GM12864 (cell line): ENCODE results near the gene CYTH1.

Experiments used
- DNase-seq: peaks from one replicate; pipeline ENCODE4 v3.0.0-alpha.2; 2011; ENCODE audit warnings: low read depth
- H3K4me3 ChIP-seq: 2 replicates; pipeline ENCODE4 v1.5.1; 2011; ENCODE audit warnings: mild to moderate bottlenecking, low read depth, low read length, control low read depth
- TF ChIP-seq, protein P1 (sequence below): IDR thresholded peaks from 2 replicates; pipeline ENCODE4 v1.5.1; 2011; ENCODE audit warnings: low read depth, mild to moderate bottlenecking, moderate library complexity, low read length, control low read depth, inconsistent platforms; ENCODE audit errors: missing control alignments

CYTH1 gene

DNA sequence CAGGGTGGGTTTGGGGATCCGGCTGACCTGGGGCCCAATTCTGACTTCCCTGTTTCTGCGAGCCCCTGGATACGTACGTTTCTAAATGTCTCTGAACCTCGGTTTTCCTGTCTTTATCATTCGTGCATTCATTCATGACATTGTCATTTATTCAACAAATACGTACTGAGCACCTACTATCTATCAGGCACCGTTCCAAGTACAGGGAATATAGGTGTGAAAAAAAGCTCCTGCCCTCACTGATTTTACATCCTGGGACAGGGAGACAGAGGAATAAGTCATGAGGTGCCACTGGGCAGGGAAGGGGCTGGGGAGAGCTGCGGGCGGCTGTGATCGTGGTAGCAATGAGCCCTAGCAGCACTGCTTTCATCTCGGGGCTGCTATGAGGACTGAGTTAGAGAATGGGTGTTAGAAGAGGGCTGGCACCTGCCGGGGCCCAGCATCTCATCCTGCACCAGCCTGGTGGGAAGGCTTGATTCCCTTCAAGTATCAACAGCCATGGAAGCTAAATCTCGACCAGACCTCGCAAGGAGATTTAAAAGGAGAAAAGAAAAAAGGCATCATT is 116.6 kb downstream of the CYTH1 start:
- no peak for DNase-seq
- H3K4me3 ChIP-seq = no peak overlapping the region
- TF ChIP-seq, protein P1, sequence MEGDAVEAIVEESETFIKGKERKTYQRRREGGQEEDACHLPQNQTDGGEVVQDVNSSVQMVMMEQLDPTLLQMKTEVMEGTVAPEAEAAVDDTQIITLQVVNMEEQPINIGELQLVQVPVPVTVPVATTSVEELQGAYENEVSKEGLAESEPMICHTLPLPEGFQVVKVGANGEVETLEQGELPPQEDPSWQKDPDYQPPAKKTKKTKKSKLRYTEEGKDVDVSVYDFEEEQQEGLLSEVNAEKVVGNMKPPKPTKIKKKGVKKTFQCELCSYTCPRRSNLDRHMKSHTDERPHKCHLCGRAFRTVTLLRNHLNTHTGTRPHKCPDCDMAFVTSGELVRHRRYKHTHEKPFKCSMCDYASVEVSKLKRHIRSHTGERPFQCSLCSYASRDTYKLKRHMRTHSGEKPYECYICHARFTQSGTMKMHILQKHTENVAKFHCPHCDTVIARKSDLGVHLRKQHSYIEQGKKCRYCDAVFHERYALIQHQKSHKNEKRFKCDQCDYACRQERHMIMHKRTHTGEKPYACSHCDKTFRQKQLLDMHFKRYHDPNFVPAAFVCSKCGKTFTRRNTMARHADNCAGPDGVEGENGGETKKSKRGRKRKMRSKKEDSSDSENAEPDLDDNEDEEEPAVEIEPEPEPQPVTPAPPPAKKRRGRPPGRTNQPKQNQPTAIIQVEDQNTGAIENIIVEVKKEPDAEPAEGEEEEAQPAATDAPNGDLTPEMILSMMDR = no peak

DNA sequence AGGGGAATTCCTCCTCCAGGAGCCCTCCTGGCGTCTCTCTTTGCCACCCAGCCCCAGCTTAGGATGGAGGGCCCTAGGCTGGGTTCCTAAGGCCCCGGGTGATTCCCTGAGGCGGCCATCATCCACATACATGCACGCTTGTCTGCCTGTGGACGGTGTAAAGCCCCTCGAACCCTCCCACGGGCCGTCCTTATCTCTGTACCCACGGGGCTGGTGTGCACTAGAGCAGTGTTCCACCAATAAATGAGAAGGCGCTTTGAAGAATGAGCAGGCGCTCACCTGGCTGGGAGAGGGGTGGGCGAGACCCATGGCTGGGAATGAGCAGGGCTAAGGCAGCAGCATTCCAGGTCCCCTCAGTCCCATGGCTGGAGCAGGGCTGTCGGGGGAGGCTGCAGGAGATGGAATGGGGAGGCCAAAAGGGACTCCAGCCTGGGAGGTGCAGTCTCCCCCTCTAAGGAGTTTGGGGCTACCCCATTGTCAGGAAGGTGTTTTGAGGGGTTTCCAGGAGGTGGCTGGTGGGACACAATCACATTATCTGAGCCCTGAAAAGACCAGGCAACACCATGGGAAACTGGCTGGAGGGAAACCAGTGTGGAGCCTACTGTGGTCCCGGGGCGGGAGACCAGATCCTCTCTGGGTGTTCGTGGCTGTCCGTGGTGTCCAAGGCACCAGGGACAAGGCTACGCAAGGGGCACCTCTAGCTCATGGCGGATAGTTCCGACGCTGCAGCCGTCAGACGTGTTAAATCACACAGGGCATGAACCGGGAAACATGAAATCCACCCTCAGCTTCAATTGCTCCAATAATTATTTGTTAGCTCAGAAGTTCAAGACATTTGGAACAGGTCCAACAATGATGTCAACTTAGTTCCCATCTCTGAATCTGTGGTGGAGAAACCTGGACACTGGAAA is 117.3 kb downstream of the CYTH1 start:
- TF ChIP-seq, protein P1 = no peak
- H3K4me3 ChIP-seq = no peak overlapping the region
- DNase-seq = no peak

DNA sequence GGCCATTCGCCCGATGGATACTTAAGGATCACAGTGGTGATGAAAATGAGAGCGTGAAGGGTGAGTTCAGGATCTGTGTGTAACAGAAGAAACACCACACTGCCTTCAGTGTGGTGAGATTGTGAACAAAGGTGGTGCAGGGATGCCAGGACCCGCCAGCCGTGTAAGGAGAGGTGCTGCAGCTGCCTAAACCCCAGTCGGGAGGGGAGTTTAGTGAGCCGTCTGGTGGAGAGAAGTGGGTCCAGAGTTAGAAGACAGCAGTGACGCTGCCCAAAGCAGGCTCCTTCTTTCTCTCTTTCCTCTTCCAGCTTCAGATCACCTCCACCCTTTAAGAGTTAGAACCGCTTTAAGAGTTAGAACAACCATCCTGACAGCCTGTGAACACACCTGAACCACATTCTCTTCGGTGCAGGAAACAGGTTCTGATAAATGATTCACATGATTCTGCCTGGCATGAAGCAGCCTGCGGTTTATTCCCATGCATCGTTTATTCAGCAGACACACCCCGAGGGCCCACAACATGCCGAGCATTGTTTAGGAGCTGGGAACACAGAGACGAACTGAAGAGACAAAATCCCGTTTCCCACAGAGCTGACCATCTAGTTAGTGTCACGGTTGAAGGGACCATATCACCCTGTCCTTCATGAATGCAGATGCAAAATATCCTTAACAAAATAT is 120.8 kb downstream of the CYTH1 start:
- H3K4me3 ChIP-seq = no peak overlapping the region
- DNase-seq = no peak
- TF ChIP-seq, protein P1 = no peak

DNA sequence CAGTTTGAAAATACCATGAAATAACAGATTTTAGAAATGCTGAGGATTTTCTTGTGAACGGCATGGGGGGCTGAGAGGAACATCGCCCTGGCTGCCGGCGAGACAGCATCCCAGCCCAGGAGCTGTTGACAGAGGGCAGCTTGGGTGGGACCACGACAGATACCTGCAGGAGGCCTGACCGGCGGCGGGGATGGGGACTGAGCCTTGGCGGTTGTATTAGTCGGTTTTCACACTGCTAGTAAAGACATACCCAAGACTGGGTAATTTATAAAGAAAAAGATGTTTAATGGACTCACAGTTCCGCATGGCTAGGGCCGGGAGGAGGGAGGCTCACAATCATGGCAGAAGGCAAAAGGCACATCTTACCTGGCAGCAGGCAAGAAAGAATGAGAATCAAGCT is 122.5 kb downstream of the CYTH1 start:
- no peak overlapping the region for H3K4me3 ChIP-seq
- no peak for DNase-seq
- TF ChIP-seq, protein P1 = no peak

DNA sequence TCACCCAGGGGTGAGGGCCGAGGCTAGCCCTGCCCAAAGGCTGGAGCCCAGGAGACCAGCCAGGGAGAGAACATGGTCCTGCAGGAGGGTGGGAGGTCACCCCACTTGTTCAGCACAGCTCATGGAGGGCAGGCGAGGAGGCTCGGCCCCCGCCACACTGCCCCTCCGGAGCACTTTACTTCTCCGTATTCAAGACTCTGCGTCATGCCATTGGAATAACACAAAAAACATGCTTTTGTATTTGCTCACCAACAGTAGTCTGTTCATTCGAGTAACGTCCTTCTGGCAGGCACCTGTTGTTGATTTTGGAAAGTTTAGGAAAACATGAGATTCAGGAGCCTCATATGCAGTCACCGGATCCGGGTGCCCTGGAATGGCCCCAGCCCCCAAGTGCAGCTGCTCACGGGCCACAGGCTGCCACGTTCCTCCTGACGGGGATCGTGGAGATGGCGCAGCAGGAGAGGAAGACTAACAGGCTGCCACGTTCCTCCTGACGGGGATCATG is 123.7 kb downstream of the CYTH1 start:
- TF ChIP-seq, protein P1 = no peak
- DNase-seq = no peak
- no peak overlapping the region for H3K4me3 ChIP-seq

GRCh38 chr17:78655251-78655940 is 126.7 kb downstream of the CYTH1 start:
- TF ChIP-seq, protein P1 = no peak
- H3K4me3 ChIP-seq = no peak overlapping the region
- DNase-seq = no peak
